ENCODE data around the gene MAFB.

DNA sequence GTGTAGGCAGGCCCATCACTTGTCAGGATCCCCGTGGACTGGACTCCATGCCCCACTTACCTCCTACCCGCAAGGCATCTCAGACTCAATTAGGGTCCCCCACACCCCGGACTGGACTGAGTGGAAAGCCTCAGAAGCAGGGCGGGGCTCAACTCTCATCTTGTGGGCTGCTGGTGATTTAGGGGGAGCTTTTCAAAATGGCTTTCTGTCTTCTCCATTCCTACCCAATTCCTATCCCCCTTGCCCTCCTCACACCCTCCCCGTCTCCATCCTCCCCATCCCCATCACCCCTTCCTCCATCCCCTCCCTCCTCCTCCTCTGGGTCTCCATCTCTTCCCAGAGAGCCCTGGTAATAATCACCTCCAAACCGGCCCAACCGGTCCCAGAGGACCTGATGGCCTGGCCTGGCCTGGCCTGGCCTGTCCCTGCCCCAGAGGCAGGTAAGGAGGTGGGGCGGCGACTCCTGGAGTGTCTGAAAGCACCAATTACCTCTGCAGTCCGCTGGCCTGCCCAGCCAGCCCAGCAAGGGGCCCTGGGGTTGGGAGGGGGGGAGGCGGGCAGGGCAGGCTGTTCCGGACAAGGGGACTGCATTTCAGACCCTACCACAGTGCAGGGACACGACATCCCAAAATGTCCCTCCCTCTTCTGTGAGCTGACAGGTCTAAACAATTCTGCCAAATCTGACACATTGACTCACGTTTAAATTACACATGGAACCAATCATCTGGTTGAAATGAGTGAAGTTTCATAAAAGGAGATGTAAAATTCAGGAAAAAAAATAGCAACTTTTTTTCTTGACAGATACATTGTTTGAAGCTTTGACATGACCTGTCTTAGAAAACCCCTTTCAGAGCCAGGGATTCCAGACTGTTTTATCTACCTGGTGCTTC, 24.8 kb downstream of the MAFB start:
- TF ChIP-seq, protein P1, sequence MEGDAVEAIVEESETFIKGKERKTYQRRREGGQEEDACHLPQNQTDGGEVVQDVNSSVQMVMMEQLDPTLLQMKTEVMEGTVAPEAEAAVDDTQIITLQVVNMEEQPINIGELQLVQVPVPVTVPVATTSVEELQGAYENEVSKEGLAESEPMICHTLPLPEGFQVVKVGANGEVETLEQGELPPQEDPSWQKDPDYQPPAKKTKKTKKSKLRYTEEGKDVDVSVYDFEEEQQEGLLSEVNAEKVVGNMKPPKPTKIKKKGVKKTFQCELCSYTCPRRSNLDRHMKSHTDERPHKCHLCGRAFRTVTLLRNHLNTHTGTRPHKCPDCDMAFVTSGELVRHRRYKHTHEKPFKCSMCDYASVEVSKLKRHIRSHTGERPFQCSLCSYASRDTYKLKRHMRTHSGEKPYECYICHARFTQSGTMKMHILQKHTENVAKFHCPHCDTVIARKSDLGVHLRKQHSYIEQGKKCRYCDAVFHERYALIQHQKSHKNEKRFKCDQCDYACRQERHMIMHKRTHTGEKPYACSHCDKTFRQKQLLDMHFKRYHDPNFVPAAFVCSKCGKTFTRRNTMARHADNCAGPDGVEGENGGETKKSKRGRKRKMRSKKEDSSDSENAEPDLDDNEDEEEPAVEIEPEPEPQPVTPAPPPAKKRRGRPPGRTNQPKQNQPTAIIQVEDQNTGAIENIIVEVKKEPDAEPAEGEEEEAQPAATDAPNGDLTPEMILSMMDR (optimal IDR thresholded peaks at IDR 0.05 in 1 of 3, IDR thresholded peaks at IDR 0.05 in 1 of 3, conservative IDR thresholded peaks at IDR 0.05 in 1 of 3; ENCODE audit: extremely low read depth in 1 of 3, insufficient read depth in 2 of 3, low read length in 3 of 3): no peak
- no peak for TF ChIP-seq EZH2 (IDR thresholded peaks at IDR 0.05; ENCODE audit: low read length)
